ENCODE results near the gene ZNF532.

- no peak for TF ChIP-seq CTCF (IDR thresholded peaks at IDR 0.05; ENCODE audit: low read depth, low read length)
- no peak for TF ChIP-seq POLR2A (IDR thresholded peaks at IDR 0.05; ENCODE audit: extremely low read depth, insufficient read length)
- no peak for TF ChIP-seq MYC (IDR thresholded peaks at IDR 0.05; ENCODE audit: low read depth, low read length)
- no peak for TF ChIP-seq MAX (IDR thresholded peaks at IDR 0.05; ENCODE audit: low read depth, low read length)
These were observed 170.9 kb downstream of the ZNF532 start for GRCh38 chr18:59035591-59035990.
